Left hindlimb (tissue), 1 donor: Measurements from ENCODE around the gene TRAPPC6A.

Experiments used
- DNase-seq: peaks from one replicate; pipeline ENCODE4 v3.0.0-alpha.2; 2018

TRAPPC6A gene

GRCh38 chr19:45146251-45146650 is 31.8 kb downstream of the TRAPPC6A start:
- DNase-seq = no peak

- no peak for DNase-seq
These were observed 32.5 kb downstream of the TRAPPC6A start for GRCh38 chr19:45145270-45146189.

GRCh38 chr19:45144431-45145269 is 33.4 kb downstream of the TRAPPC6A start:
- no peak for DNase-seq

- no peak for DNase-seq
These were observed 35.3 kb downstream of the TRAPPC6A start for GRCh38 chr19:45142726-45143110.

GRCh38 chr19:45142016-45142725 is 35.9 kb downstream of the TRAPPC6A start:
- DNase-seq = no peak

GRCh38 chr19:45141203-45141900 is 36.7 kb downstream of the TRAPPC6A start:
- no peak for DNase-seq

- no peak for DNase-seq
These were observed 37.5 kb downstream of the TRAPPC6A start for GRCh38 chr19:45140533-45140932.

GRCh38 chr19:45140144-45140503 is 37.9 kb downstream of the TRAPPC6A start:
- no peak for DNase-seq

GRCh38 chr19:45139286-45140143 is 38.5 kb downstream of the TRAPPC6A start:
- no peak for DNase-seq

- DNase-seq = no peak
These were observed 39.7 kb downstream of the TRAPPC6A start for GRCh38 chr19:45138303-45138751.

GRCh38 chr19:45137179-45137761 is 40.8 kb downstream of the TRAPPC6A start:
- peak; percentile 73 for DNase-seq

GRCh38 chr19:45136507-45137178 is 41.4 kb downstream of the TRAPPC6A start:
- DNase-seq = no peak

GRCh38 chr19:45135176-45135885 is 42.7 kb downstream of the TRAPPC6A start:
- DNase-seq = no peak

- no peak for DNase-seq
These were observed 44.4 kb downstream of the TRAPPC6A start for GRCh38 chr19:45133661-45134060.

- no peak for DNase-seq
These were observed 47.0 kb downstream of the TRAPPC6A start for GRCh38 chr19:45130888-45131615.

GRCh38 chr19:45130236-45130635 is 47.8 kb downstream of the TRAPPC6A start:
- DNase-seq = no peak

GRCh38 chr19:45128806-45129205 is 49.2 kb downstream of the TRAPPC6A start:
- DNase-seq = no peak

- no peak for DNase-seq
These were observed 49.9 kb downstream of the TRAPPC6A start for GRCh38 chr19:45128146-45128545.

GRCh38 chr19:45126654-45127053 is 51.4 kb downstream of the TRAPPC6A start:
- DNase-seq = no peak
